Upper lobe of left lung (tissue), 4 donors: ENCODE results near the gene ZNF492.

Experiments
- POLR2AphosphoS5 ChIP-seq, 2 donors: sonication (generic); formaldehyde crosslinking; IDR thresholded peaks; one replicate each; pipeline ENCODE4 v1.5.1; 2017; ENCODE audit warnings: antibody characterized with exemption in 2 of 2
- TF ChIP-seq, protein P1 (sequence below), 6 experiments: fragments of 450-650 bp in 4 of 6; fragments of 200-600 bp in 2 of 6; sonication (generic) in 2 of 6; IDR thresholded peaks; one replicate each; pipeline ENCODE4 v1.5.1; 2016 to 2019; ENCODE audit warnings: antibody characterized with exemption in 6 of 6

- TF ChIP-seq, protein P1, sequence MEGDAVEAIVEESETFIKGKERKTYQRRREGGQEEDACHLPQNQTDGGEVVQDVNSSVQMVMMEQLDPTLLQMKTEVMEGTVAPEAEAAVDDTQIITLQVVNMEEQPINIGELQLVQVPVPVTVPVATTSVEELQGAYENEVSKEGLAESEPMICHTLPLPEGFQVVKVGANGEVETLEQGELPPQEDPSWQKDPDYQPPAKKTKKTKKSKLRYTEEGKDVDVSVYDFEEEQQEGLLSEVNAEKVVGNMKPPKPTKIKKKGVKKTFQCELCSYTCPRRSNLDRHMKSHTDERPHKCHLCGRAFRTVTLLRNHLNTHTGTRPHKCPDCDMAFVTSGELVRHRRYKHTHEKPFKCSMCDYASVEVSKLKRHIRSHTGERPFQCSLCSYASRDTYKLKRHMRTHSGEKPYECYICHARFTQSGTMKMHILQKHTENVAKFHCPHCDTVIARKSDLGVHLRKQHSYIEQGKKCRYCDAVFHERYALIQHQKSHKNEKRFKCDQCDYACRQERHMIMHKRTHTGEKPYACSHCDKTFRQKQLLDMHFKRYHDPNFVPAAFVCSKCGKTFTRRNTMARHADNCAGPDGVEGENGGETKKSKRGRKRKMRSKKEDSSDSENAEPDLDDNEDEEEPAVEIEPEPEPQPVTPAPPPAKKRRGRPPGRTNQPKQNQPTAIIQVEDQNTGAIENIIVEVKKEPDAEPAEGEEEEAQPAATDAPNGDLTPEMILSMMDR (IDR thresholded peaks at IDR 0.05), result no peak
- no peak for TF ChIP-seq POLR2AphosphoS5 (IDR thresholded peaks at IDR 0.05)
Observed at GRCh38 chr19:22600690-22601648, 33.2 kb upstream of the ZNF492 start.
